22Rv1 (cell line): ENCODE data around the gene IL11.

Source experiments
- ZFX ChIP-seq: fragments of 450-650 bp; IDR thresholded peaks from 2 replicates; pipeline ENCODE4 v1.6.1; 2017; ENCODE audit warnings: antibody characterized with exemption, borderline replicate concordance
- TF ChIP-seq, protein P1 (sequence below): fragments of 450-650 bp; IDR thresholded peaks from 2 replicates; pipeline ENCODE4 v1.5.1; 2017; ENCODE audit warnings: mild to moderate bottlenecking

DNA sequence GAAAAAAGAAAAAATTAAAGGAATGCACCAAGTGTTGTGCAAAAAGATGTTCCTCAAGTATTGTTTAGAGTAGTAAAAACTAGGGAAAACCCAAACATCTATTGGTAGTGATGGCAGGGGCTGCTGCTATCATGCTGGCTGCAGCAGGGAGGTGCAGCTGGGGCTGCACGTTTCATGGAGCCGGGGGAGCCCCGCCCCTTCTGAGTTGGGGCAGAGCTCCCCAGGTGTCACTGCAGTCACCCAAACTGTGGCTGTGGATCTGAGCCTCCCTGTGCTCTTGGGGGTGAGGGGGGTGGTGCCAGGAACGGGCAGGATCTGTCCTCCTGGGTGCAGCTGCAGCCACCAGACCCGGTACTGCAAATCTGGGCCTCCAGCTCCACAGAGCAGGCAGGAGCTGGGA is 48.8 kb upstream of the IL11 start:
- TF ChIP-seq, protein P1, sequence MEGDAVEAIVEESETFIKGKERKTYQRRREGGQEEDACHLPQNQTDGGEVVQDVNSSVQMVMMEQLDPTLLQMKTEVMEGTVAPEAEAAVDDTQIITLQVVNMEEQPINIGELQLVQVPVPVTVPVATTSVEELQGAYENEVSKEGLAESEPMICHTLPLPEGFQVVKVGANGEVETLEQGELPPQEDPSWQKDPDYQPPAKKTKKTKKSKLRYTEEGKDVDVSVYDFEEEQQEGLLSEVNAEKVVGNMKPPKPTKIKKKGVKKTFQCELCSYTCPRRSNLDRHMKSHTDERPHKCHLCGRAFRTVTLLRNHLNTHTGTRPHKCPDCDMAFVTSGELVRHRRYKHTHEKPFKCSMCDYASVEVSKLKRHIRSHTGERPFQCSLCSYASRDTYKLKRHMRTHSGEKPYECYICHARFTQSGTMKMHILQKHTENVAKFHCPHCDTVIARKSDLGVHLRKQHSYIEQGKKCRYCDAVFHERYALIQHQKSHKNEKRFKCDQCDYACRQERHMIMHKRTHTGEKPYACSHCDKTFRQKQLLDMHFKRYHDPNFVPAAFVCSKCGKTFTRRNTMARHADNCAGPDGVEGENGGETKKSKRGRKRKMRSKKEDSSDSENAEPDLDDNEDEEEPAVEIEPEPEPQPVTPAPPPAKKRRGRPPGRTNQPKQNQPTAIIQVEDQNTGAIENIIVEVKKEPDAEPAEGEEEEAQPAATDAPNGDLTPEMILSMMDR, result no peak
- no peak for TF ChIP-seq ZFX
